Stomach (tissue), 9 donors: Measurements from ENCODE around the gene TSGA10. TPM values are rescaled to one million over a fixed set of nuclear protein-coding genes. Genes with fewer than 3 reads are reported as not detected.
A peak's percentile ranks its signal among the peaks of the same experiment; 100 is the strongest.

Experiments
- DNase-seq, 2 donors: peaks; one replicate each; pipeline versions ENCODE4 v3.0.0 to v3.0.0-alpha.2; 2013 to 2019
- H3K27ac ChIP-seq, 5 donors: fragments of 200-600 bp in 4 of 5; sonication (generic) in 4 of 5; one replicate each; pipeline ENCODE4 v1.5.1; 2013 to 2019; ENCODE audit warnings: mild to moderate bottlenecking in 1 of 5, moderate library complexity in 1 of 5
- H3K27me3 ChIP-seq, 3 donors: fragments of 200-600 bp; sonication (generic); one replicate each; pipeline ENCODE4 v1.5.1; 2017 to 2019; ENCODE audit warnings: mixed run types in 1 of 3
- H3K36me3 ChIP-seq, 4 donors: fragments of 200-600 bp; sonication (generic); 1 replicate in 3 of 4; 2 replicates in 1 of 4; pipeline ENCODE4 v1.5.1; 2016 to 2019
- H3K4me1 ChIP-seq, 4 donors: fragments of 200-600 bp; sonication (generic); one replicate each; pipeline ENCODE4 v1.5.1; 2016 to 2019
- H3K4me3 ChIP-seq, 4 donors: fragments of 200-600 bp; sonication (generic) in 3 of 4; one replicate each; pipeline ENCODE4 v1.5.1; 2016 to 2019; ENCODE audit warnings: mild to moderate bottlenecking in 1 of 4
- H3K9me3 ChIP-seq, 4 donors: fragments of 200-600 bp; sonication (generic); one replicate each; pipeline ENCODE4 v1.5.1; 2016 to 2019
- EP300 ChIP-seq: sonication (generic); formaldehyde crosslinking; IDR thresholded peaks from one replicate; pipeline ENCODE4 v1.6.1; 2017; ENCODE audit warnings: antibody characterized with exemption
- POLR2A ChIP-seq, 4 donors: fragments of 450-650 bp; IDR thresholded peaks; one replicate each; pipeline ENCODE4 v1.6.1; 2016; ENCODE audit warnings: antibody characterized with exemption in 4 of 4, control low read depth in 2 of 4, mild to moderate bottlenecking in 1 of 4, moderate library complexity in 1 of 4
- POLR2AphosphoS5 ChIP-seq, 3 donors: sonication (generic); formaldehyde crosslinking; IDR thresholded peaks; one replicate each; pipeline ENCODE4 v1.6.1; 2016; ENCODE audit warnings: antibody characterized with exemption in 3 of 3
- WGBS, 5 donors: extraction: QIAGEN DNeasy Blood & Tissue Kit in 3 of 5; methylation state at CpG; one replicate each; pipeline versions ENCODE4 v1.1.5 to v1.1.7; 2013 to 2018; 5-methylcytosine and 5-hydroxymethylcytosine counted together
- intact Hi-C: fragments of 100-400 bp; cut with DNase I; formaldehyde crosslinking; loops from one replicate; pipeline ENCODE4 v1.15.1; 2023; ENCODE audit warnings: low total_unique reads
- polyA plus RNA-seq, 3 donors: library from polyadenylated mRNA; stranded (reverse); fragments of 200-250 nt; gene quantifications; one replicate each; pipeline ENCODE4 v1.2.3, GENCODE V29; 2013
- total RNA-seq, 5 donors: library from RNA; depleted of rRNA; stranded (reverse); fragments of >200 nt; gene quantifications; one replicate each; pipeline versions ENCODE4 v1.1.0 to v1.2.3, GENCODE V29; 2014 to 2016
- TF ChIP-seq, protein P1 (sequence below), 7 experiments: fragments of 450-650 bp in 4 of 7; fragments of 200-600 bp in 3 of 7; sonication (generic) in 3 of 7; IDR thresholded peaks; one replicate each; pipeline ENCODE4 v1.5.1; 2016 to 2019; ENCODE audit warnings: antibody characterized with exemption in 7 of 7, control low read depth in 2 of 7, mild to moderate bottlenecking in 1 of 7
- donor health status: healthy with polysubstance abuse.
- donor health status: Bipolar disorder and iron deficiency.
- donor health status: healthy.

Gene TSGA10
- total and polyA plus RNA-seq, 8 donors: 1.3 to 19.3 (median 5.4) TPM

DNA sequence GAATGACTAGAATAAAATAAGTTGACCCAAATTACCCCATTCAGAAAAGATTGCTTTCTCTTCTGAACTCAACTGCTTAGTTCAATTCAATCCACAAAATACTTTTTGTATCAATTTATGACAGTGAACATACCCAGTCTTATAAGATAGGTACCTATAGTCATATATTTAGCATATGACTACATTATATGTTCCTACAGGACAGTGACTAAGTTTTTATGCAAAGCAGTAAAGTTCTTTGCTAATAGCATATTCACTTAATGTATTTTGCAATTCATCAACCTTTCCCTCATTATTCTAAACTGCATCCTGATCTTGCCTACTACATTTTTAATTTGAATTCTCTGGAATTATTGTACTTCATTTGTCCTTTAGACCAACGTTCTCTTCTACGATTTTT is 43.5 kb downstream of the TSGA10 start:
- Histone ChIP-seq H3K27me3 (no peaks in the 10 kb centered on the region), H3K9me3 (no peaks in the 10 kb centered on the region), H3K4me3 (no peak overlapping the region), H3K4me1 (no peaks in the 10 kb centered on the region), H3K27ac (no peak overlapping the region), H3K36me3 (no peaks in the 10 kb centered on the region)
- TF ChIP-seq EP300 (no peak), POLR2AphosphoS5 (IDR thresholded peaks at IDR 0.05) (no peak), POLR2A (IDR thresholded peaks at IDR 0.05) (no peak)
- TF ChIP-seq, protein P1, sequence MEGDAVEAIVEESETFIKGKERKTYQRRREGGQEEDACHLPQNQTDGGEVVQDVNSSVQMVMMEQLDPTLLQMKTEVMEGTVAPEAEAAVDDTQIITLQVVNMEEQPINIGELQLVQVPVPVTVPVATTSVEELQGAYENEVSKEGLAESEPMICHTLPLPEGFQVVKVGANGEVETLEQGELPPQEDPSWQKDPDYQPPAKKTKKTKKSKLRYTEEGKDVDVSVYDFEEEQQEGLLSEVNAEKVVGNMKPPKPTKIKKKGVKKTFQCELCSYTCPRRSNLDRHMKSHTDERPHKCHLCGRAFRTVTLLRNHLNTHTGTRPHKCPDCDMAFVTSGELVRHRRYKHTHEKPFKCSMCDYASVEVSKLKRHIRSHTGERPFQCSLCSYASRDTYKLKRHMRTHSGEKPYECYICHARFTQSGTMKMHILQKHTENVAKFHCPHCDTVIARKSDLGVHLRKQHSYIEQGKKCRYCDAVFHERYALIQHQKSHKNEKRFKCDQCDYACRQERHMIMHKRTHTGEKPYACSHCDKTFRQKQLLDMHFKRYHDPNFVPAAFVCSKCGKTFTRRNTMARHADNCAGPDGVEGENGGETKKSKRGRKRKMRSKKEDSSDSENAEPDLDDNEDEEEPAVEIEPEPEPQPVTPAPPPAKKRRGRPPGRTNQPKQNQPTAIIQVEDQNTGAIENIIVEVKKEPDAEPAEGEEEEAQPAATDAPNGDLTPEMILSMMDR (IDR thresholded peaks at IDR 0.05): no peak
- DNase-seq: no peak
- intact Hi-C loops: no loop called here
- 85 to 90% (median 88%) methylated on average over 2 of the region's 2 CpGs for WGBS, 5 donors

DNA sequence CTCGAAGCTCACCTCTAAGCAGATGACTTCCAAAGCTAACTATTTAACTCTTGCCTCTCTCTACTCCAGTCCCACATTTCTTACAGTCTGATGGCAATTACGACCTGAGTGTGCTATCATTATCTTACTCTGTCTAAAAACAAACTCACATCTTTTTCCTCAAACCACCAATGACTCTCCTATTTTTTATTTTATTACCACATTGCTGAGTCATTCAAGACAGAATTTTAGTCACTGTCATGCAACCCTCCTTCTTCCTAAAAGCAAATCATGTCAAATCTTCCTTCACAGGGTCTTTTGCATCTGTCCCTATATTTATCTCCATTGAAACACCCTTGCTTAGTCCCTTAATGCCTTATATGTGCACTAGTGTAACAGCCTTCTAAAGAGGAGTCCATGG is 47.8 kb downstream of the TSGA10 start:
- TF ChIP-seq POLR2A (IDR thresholded peaks at IDR 0.05) (no peak), EP300 (no peak), POLR2AphosphoS5 (IDR thresholded peaks at IDR 0.05) (no peak)
- TF ChIP-seq, protein P1 (IDR thresholded peaks at IDR 0.05): no peak
- intact Hi-C loops: no loop called here
- Histone ChIP-seq H3K4me1 (no peaks in the 10 kb centered on the region), H3K4me3 (no peak overlapping the region), H3K27me3 (no peaks in the 10 kb centered on the region), H3K36me3 (no peaks in the 10 kb centered on the region), H3K9me3 (no peaks in the 10 kb centered on the region), H3K27ac (no peak overlapping the region)
- 61 to 76% (median 67%) methylated on average over 2 of the region's 2 CpGs for WGBS, 5 donors
- DNase-seq: no peak

GRCh38 chr2:99104006-99104405 is 50.7 kb downstream of the TSGA10 start:
- Histone ChIP-seq H3K27me3 (no peaks in the 10 kb centered on the region), H3K4me3 (no peak overlapping the region), H3K4me1 (peaks cover 0 to 4% (median 0%) of the 10 kb centered on the region in 4 donors), H3K9me3 (no peaks in the 10 kb centered on the region), H3K27ac (no peak overlapping the region), H3K36me3 (no peaks in the 10 kb centered on the region)
- intact Hi-C loops: no loop called here
- TF ChIP-seq POLR2AphosphoS5 (IDR thresholded peaks at IDR 0.05) (no peak), POLR2A (IDR thresholded peaks at IDR 0.05) (no peak), EP300 (no peak)
- TF ChIP-seq, protein P1 (IDR thresholded peaks at IDR 0.05): no peak
- no peak for DNase-seq
- 72 to 88% (median 85%) methylated on average over 2 of the region's 2 CpGs for WGBS, 5 donors

- H3K4me3 ChIP-seq: no peak overlapping the region
Observed at GRCh38 chr2:99101697-99102096, 53.0 kb downstream of the TSGA10 start.

More at GRCh38 chr2:99101697-99102096, 53.0 kb downstream of the TSGA10 start:
- TF ChIP-seq, protein P1 (IDR thresholded peaks at IDR 0.05): no peak
- no peak for TF ChIP-seq POLR2AphosphoS5 (IDR thresholded peaks at IDR 0.05)
- no peak for TF ChIP-seq POLR2A (IDR thresholded peaks at IDR 0.05)
- TF ChIP-seq EP300: no peak
- Histone ChIP-seq H3K9me3 (no peaks in the 10 kb centered on the region), H3K36me3 (no peaks in the 10 kb centered on the region), H3K4me1 (peaks cover 0 to 4% (median 0%) of the 10 kb centered on the region in 4 donors), H3K27ac (no peak overlapping the region), H3K27me3 (no peaks in the 10 kb centered on the region)
- intact Hi-C loops: no loop called here
- peak in 1 of 2 donors; percentile 30 for DNase-seq
- 30 to 49% (median 42%) methylated on average over 3 of the region's 3 CpGs for WGBS, 5 donors
